Thoracic aorta (tissue), 2 donors: Measurements from ENCODE around the gene EXD3. TPM values are rescaled to one million over a fixed set of nuclear protein-coding genes. Genes with fewer than 3 reads are reported as not detected.

Experiments
- ATAC-seq: fragments of 150-250 bp; one replicate; pipeline ENCODE4 v1.8.0; 2017; ENCODE audit warnings: low read depth; ENCODE audit not compliant: insufficient number of reproducible peaks, low FRiP score
- DNase-seq: peaks from one replicate; pipeline ENCODE4 v3.0.0-alpha.2; 2020; ENCODE audit warnings: low spot score
- H3K27ac ChIP-seq, 2 donors: fragments of 200-600 bp; sonication (generic); 1 replicate in 1 of 2; 2 replicates in 1 of 2; pipeline ENCODE4 v1.5.1; 2016; ENCODE audit warnings: mild to moderate bottlenecking in 2 of 2, moderate library complexity in 2 of 2
- H3K27me3 ChIP-seq: fragments of 200-600 bp; sonication (generic); replicated peaks from 2 replicates; pipeline ENCODE4 v1.6.0; 2016; ENCODE audit warnings: mild to moderate bottlenecking; ENCODE audit not compliant: insufficient read depth
- H3K36me3 ChIP-seq: fragments of 200-600 bp; sonication (generic); one replicate; pipeline ENCODE4 v1.5.1; 2016
- H3K4me1 ChIP-seq, 2 donors: fragments of 200-600 bp; sonication (generic); 1 replicate in 1 of 2; 2 replicates in 1 of 2; pipeline versions ENCODE4 v1.5.1 to v1.6.0; 2016; ENCODE audit warnings: low read depth in 2 of 2, mild to moderate bottlenecking in 1 of 2; ENCODE audit not compliant: control insufficient read depth in 1 of 2
- H3K4me3 ChIP-seq: fragments of 200-600 bp; sonication (generic); 2 replicates; pipeline ENCODE4 v1.5.1; 2016; ENCODE audit warnings: mild to moderate bottlenecking
- H3K9me3 ChIP-seq: fragments of 200-600 bp; sonication (generic); 2 replicates; pipeline ENCODE4 v1.5.1; 2016
- total RNA-seq, 2 donors: library from RNA; depleted of rRNA; stranded (reverse); fragments of >200 nt; gene quantifications; one replicate each; pipeline versions ENCODE4 v1.1.0 to v1.2.3, GENCODE V29; 2016
- TF ChIP-seq, protein P1 (sequence below): fragments of 200-600 bp; sonication (generic); IDR thresholded peaks from one replicate; pipeline ENCODE4 v1.5.1; 2019; ENCODE audit warnings: antibody characterized with exemption

The EXD3 gene
- total RNA-seq, 2 donors from 2014 or later = 22.7 to 29.4 TPM

DNA sequence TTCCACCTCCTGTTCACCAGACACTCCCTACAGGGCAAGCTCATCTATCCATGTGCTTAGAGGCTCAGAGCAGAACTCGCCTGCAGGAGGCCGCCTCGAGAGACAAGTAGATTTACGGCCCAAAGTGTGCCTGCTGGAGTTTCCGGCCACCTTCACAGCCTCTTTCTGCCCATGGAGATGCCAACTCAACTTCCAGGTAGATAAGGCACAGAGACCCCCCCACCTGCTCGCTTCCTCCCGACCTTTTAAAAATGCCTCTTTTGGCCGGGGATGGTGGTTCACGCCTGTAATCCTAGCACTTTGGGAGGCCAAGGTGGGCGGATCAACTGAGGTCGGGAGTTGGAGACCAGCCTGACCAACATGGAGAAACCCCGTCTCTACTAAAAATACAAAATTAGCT is 46.6 kb downstream of the EXD3 start:
- Histone ChIP-seq H3K27ac (no peak overlapping the region), H3K36me3 (no peaks in the 10 kb centered on the region), H3K4me3 (no peak overlapping the region), H3K27me3 (no peaks in the 10 kb centered on the region), H3K9me3 (no peaks in the 10 kb centered on the region), H3K4me1 (no peaks in the 10 kb centered on the region)
- ATAC-seq (no peak), DNase-seq (no peak)
- TF ChIP-seq, protein P1, sequence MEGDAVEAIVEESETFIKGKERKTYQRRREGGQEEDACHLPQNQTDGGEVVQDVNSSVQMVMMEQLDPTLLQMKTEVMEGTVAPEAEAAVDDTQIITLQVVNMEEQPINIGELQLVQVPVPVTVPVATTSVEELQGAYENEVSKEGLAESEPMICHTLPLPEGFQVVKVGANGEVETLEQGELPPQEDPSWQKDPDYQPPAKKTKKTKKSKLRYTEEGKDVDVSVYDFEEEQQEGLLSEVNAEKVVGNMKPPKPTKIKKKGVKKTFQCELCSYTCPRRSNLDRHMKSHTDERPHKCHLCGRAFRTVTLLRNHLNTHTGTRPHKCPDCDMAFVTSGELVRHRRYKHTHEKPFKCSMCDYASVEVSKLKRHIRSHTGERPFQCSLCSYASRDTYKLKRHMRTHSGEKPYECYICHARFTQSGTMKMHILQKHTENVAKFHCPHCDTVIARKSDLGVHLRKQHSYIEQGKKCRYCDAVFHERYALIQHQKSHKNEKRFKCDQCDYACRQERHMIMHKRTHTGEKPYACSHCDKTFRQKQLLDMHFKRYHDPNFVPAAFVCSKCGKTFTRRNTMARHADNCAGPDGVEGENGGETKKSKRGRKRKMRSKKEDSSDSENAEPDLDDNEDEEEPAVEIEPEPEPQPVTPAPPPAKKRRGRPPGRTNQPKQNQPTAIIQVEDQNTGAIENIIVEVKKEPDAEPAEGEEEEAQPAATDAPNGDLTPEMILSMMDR = no peak

DNA sequence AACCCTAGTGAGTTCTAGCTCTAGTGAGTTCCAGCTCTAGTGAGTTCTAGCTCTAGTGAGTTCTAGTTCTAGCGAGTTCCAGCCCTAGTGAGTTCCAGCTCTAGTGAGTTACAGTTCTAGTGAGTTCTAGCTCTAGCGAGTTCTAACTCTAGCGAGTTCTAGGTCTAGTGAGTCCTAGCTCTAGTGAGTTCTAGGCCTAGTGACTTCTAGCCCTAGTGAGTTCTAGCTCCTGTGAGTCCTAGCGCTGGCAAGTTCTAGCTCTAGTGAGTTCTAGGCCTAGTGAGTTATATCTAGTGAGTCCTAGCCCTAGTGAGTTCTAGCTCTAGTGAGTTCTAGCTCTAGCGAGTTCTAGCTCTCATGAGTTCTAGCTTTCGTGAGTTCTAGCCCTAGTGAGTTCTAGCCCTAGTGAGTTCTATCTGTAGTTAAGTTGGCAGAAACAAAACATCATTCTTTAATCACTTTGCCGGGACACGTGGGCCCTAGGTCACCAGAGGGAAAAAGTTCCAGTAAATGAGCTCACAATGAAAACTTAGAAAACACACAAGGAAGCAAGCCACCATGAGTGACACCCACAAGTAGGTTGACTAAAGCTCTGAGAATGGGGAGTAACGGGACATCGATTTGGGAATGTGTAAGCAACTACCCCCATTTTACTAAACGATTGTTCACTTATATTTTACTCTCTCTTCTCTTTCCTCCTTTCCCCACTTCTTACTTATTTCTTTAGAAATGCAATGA is 47.5 kb downstream of the EXD3 start:
- H3K36me3 ChIP-seq = no peaks in the 10 kb centered on the region
- no peak for DNase-seq
- ATAC-seq = no peak
- H3K9me3 ChIP-seq = no peaks in the 10 kb centered on the region
- H3K27me3 ChIP-seq = no peaks in the 10 kb centered on the region
- H3K4me3 ChIP-seq = no peak overlapping the region
- TF ChIP-seq, protein P1 = no peak
- no peak overlapping the region for H3K27ac ChIP-seq
- H3K4me1 ChIP-seq = no peaks in the 10 kb centered on the region

DNA sequence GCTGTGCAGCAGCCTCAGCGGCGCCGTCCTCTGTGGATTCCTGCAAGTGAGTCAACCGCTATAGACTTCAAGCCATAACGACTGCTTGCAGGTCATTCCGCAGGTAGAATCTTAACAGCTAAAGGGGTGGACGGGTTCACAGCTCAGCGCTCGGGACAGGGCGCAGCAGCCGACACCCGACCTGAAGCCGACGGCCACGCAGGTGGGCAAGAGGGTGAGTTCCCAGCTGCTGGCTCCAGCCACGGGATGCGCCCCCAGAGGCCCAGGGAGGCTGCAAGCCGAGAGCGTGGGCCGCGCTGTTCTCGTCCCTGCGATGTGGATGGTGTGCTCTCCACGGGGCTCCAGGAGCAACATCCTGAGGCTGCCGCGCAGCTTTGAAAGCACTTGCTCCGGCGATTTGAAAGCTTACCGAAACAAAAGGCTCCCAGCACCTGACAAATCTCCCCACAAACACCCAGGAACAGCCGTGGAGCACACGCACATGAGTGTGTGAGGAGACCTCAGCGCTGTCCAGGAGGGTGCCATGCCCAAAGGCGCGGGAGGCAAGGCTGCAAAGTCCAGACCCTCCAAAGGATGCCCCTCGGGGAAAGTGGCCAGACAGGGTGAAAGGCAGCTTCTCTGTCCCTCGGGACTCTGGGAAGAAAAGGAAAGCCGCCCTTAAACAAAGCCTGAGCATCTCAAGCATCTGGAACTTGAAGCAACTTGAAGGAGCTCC is 48.7 kb downstream of the EXD3 start:
- no peaks in the 10 kb centered on the region for H3K27me3 ChIP-seq
- H3K36me3 ChIP-seq = no peaks in the 10 kb centered on the region
- ATAC-seq (no peak), DNase-seq (no peak)
- H3K4me1 ChIP-seq = no peaks in the 10 kb centered on the region
- no peak overlapping the region for H3K27ac ChIP-seq
- TF ChIP-seq, protein P1 = no peak
- H3K9me3 ChIP-seq = no peaks in the 10 kb centered on the region
- H3K4me3 ChIP-seq = no peak overlapping the region

DNA sequence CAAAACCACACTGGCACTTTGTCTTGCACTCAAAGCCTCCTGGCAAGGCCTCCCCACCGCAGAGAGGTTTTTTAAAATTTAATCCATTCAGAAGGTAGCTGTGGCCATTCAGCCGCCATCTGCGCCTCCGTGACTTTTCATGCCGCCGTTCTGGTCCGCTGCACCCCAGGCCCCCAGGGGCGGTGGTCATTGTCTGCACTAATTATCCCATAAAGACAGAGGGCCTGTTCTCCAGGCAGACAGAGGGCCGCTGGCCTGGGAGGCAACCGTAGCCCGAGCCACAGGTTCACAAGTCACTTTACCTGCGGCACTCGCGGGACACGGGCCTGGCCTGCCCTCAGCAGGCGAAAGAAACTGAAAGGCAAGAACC is 49.4 kb downstream of the EXD3 start:
- H3K27me3 ChIP-seq = no peaks in the 10 kb centered on the region
- no peak overlapping the region for H3K4me3 ChIP-seq
- ATAC-seq (no peak), DNase-seq (no peak)
- peaks cover 0 to 1% of the 10 kb centered on the region in 2 donors for H3K4me1 ChIP-seq
- H3K9me3 ChIP-seq = no peaks in the 10 kb centered on the region
- H3K36me3 ChIP-seq = no peaks in the 10 kb centered on the region
- H3K27ac ChIP-seq = no peak overlapping the region
- TF ChIP-seq, protein P1 = no peak

DNA sequence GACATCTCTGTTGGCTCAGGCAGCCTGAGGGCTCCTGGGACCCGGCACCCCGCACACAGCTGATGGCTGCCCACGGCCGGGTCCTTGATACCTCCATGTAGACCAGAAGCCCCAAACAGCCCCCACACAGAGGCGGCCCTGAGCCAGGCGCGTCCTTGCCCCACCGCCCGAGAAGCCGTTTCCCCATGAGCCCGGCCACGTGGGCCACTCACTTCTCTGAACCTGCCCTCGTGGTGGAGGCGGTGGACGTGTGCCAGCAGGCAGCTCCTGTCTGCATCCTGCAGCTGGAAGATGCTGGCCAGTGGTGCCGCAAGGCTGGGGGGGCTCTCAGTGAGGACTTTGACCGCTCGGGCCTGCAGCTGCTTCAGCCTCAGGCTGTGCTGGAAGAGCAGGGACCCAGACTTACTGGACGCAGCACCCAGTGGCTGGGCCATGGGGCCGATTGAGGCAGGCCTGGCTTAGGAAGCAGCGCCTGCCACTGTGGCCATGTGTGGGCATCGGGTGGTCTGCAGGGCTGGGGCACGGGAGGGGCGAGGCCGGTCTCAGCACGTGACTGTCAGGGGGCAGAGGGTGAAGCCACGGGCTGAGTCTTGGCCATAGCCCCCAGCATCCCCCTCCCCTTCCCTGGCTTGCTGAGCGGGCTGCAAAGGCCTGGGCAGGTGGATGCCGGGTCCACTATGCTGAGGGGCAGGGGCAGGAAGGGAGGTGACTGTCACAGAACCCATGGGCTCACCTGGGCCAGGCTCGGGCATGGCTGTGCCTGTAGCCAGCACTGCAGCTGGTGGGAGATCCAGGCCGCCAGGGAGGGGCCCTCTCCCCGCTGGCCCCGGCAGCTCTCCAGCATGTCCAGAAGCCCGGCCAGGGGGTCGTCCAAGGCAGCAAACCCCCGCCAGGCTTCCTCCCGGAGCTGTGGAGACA is 50.0 kb downstream of the EXD3 start:
- H3K4me1 ChIP-seq = peaks cover 0 to 8% of the 10 kb centered on the region in 2 donors
- ATAC-seq (no peak), DNase-seq (no peak)
- TF ChIP-seq, protein P1 = no peak
- no peaks in the 10 kb centered on the region for H3K36me3 ChIP-seq
- no peak overlapping the region for H3K27ac ChIP-seq
- H3K27me3 ChIP-seq = no peaks in the 10 kb centered on the region
- no peak overlapping the region for H3K4me3 ChIP-seq
- no peaks in the 10 kb centered on the region for H3K9me3 ChIP-seq
